ENCODE results near the gene CHDH. TPM values are rescaled to one million over a fixed set of nuclear protein-coding genes. Genes with fewer than 3 reads are reported as not detected.

Gene CHDH
- total and polyA plus RNA-seq, 7 donors: 0.29 to 6.1 (median 2.0) TPM

DNA sequence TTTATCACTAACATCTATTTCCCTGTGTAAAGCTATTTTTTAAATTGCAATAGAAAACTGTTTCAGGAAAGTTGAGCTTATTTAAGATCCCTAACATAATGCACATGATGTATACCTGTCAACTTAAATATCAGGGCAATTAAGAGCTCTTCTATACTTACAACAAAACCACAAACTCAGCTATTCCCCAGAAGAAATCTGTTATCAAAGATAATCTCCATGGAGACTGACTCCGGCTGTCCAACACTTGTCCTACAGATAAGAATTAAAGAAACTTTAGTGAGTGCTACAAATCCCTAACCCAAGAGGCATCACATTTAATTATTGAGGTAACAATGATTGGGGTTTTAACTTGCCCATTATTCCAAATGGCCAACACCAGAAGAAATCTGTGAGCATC, 42.0 kb upstream of the CHDH start:
- intact Hi-C loops (cut with DNase I): no loop called here
- Histone ChIP-seq H3K27ac (no peak overlapping the region), H3K9me3 (no peaks in the 10 kb centered on the region), H3K4me1 (peaks cover 22% of the 10 kb centered on the region), H3K4me3 (no peak overlapping the region), H3K27me3 (ENCODE audit: insufficient read depth in 3 of 3, low read length in 2 of 3) (no peaks in the 10 kb centered on the region), H3K36me3 (ENCODE audit: insufficient read depth in 1 of 2, low read depth in 1 of 2) (peaks cover 2 to 51% of the 10 kb centered on the region in 2 donors)
- DNase-seq (no peak), ATAC-seq (no peak)
- 88 to 95% (median 88%) methylated on average over 1 of the region's 1 CpG for WGBS, 3 donors
- TF ChIP-seq, protein P1, sequence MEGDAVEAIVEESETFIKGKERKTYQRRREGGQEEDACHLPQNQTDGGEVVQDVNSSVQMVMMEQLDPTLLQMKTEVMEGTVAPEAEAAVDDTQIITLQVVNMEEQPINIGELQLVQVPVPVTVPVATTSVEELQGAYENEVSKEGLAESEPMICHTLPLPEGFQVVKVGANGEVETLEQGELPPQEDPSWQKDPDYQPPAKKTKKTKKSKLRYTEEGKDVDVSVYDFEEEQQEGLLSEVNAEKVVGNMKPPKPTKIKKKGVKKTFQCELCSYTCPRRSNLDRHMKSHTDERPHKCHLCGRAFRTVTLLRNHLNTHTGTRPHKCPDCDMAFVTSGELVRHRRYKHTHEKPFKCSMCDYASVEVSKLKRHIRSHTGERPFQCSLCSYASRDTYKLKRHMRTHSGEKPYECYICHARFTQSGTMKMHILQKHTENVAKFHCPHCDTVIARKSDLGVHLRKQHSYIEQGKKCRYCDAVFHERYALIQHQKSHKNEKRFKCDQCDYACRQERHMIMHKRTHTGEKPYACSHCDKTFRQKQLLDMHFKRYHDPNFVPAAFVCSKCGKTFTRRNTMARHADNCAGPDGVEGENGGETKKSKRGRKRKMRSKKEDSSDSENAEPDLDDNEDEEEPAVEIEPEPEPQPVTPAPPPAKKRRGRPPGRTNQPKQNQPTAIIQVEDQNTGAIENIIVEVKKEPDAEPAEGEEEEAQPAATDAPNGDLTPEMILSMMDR (IDR thresholded peaks at IDR 0.05): no peak

DNA sequence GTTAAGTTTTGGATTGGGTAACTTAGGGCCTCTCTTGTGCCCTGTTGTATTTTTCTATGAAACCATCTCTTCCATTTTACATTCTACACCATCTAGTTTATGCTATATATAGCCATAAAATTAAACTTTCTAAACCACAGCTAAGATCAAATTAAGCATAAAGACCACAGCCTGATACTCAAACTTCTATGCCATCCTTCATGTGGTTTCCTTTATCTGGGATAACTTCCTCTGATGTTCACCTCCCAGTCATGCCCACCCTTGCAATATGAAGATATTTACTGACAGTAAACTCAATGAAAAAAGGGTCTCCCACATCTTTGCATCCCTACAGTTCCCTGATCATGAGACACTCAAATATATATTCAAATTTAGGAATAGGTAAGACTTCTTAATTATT, 41.2 kb upstream of the CHDH start:
- no peak for DNase-seq
- Histone ChIP-seq H3K4me3 (no peak overlapping the region), H3K27me3 (ENCODE audit: insufficient read depth in 3 of 3, low read length in 2 of 3) (no peaks in the 10 kb centered on the region), H3K36me3 (ENCODE audit: insufficient read depth in 1 of 2, low read depth in 1 of 2) (peaks cover 2 to 52% of the 10 kb centered on the region in 2 donors), H3K4me1 (peaks cover 17% of the 10 kb centered on the region), H3K27ac (no peak overlapping the region), H3K9me3 (no peaks in the 10 kb centered on the region)
- TF ChIP-seq, protein P1 (IDR thresholded peaks at IDR 0.05): no peak
- intact Hi-C loops (cut with DNase I): no loop called here
- ATAC-seq: no peak

DNA sequence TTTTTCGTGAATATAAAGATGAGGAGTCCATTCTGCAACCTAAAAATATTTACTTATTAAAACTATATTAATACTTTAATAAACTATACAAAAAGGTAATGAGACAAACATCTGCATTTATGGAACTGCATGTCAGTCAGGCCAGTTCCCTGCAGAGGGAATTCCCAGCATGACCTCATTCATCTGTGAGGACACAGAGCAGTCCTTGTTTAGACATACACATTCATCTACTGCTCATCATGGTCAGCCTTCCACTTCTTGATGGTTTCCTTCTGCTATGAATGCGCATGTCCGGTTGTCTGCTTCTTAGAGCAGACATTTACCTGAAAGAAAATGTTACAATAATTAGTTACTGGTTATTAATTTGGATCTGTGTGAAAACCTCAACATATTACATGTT, 39.0 kb upstream of the CHDH start:
- DNase-seq (no peak), ATAC-seq (no peak)
- intact Hi-C loops (cut with DNase I): no loop called here
- no peak overlapping the region for H3K27ac ChIP-seq
- H3K9me3 ChIP-seq: no peaks in the 10 kb centered on the region
- WGBS, 3 donors: 90 to 96% (median 93%) methylated on average over 3 of the region's 3 CpGs
- H3K36me3 ChIP-seq (ENCODE audit: insufficient read depth in 1 of 2, low read depth in 1 of 2): peaks cover 2 to 52% of the 10 kb centered on the region in 2 donors
- TF ChIP-seq, protein P1 (IDR thresholded peaks at IDR 0.05): no peak
- H3K4me1 ChIP-seq: peaks cover 20% of the 10 kb centered on the region
- no peak overlapping the region for H3K4me3 ChIP-seq
- H3K27me3 ChIP-seq (ENCODE audit: insufficient read depth in 3 of 3, low read length in 2 of 3): no peaks in the 10 kb centered on the region

DNA sequence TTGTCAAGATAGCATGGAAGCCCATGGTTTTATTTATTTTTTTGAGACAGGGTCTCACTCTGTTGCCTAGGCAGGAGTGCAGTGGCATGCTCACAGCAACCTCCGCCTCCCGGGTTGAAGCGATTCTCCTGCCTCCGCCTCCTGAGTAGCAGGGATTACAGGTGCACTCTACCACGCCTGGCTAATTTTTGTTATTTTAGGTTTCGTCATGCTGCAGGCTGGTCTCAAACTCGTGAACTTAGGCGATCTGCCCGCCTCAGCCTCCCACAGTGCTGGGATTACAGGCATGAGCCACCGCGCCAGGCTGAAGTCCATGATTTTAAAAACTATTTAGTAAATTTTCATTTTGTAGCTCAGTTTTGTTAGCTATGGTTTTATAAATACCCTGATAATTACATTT, 38.4 kb upstream of the CHDH start:
- Histone ChIP-seq H3K4me1 (peaks cover 17% of the 10 kb centered on the region), H3K27ac (no peak overlapping the region), H3K9me3 (no peaks in the 10 kb centered on the region), H3K36me3 (ENCODE audit: insufficient read depth in 1 of 2, low read depth in 1 of 2) (peaks cover 2 to 56% of the 10 kb centered on the region in 2 donors), H3K4me3 (no peak overlapping the region), H3K27me3 (ENCODE audit: insufficient read depth in 3 of 3, low read length in 2 of 3) (no peaks in the 10 kb centered on the region)
- DNase-seq (no peak), ATAC-seq (no peak)
- intact Hi-C loops (cut with DNase I): loop anchor here in 1 of 2 donors (5.0 kb wide), 1 partner anchor 37 kb away; the partner anchor contains the start of genes CHDH and IL17RB
- TF ChIP-seq, protein P1 (IDR thresholded peaks at IDR 0.05): no peak
- WGBS, 3 donors: 94 to 97% (median 94%) methylated on average over 11 of the region's 11 CpGs

DNA sequence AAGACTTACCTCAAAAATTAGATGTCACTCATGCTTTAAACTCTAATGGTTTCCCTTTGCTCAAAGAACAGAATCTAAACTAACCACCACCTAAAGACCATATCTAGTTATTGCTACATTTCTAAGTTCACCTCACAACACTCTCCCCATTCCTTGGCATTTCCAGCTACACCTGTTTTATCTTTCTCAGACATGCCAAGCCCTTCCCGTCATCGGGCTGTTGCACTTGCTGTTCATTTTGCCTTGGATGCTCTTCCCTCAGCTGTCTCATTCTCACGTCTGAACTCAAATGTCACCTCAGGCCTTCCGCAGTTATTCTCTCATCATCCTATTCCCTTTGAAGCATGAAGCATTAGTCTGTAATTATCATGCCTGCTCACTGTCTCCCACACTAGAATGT, 36.8 kb upstream of the CHDH start:
- Histone ChIP-seq H3K27ac (no peak overlapping the region), H3K36me3 (ENCODE audit: insufficient read depth in 1 of 2, low read depth in 1 of 2) (peaks cover 2 to 69% of the 10 kb centered on the region in 2 donors), H3K27me3 (ENCODE audit: insufficient read depth in 3 of 3, low read length in 2 of 3) (no peaks in the 10 kb centered on the region), H3K9me3 (no peaks in the 10 kb centered on the region), H3K4me3 (no peak overlapping the region), H3K4me1 (peaks cover 15% of the 10 kb centered on the region)
- TF ChIP-seq, protein P1 (IDR thresholded peaks at IDR 0.05): no peak
- intact Hi-C loops (cut with DNase I): loop anchor here in 1 of 2 donors (5.0 kb wide), 1 partner anchor 36 kb away; the partner anchor contains the start of genes CHDH and IL17RB
- ATAC-seq (no peak), DNase-seq (no peak)
- 39 to 60% (median 41%) methylated on average over 4 of the region's 4 CpGs for WGBS, 3 donors
